Right atrium auricular region (tissue), 2 donors: ENCODE measurements around the gene TARM1. TPM values are rescaled to one million over a fixed set of nuclear protein-coding genes. Genes with fewer than 3 reads are reported as not detected.
"Not testable (repeated sequence)": the region's sequence is repeated elsewhere in the genome, so short reads cannot be mapped to it uniquely, and the experiment has no call there.

ENCODE experiments used
- DNase-seq: peaks from one replicate; pipeline ENCODE4 v3.0.0-alpha.2; 2019; ENCODE audit warnings: low spot score
- H3K27ac ChIP-seq, 2 donors: fragments of 200-600 bp; sonication (generic); 1 replicate in 1 of 2; 2 replicates in 1 of 2; pipeline ENCODE4 v1.5.1; 2016 to 2019
- H3K27me3 ChIP-seq, 2 donors: fragments of 200-600 bp; sonication (generic); one replicate each; pipeline versions ENCODE4 v1.5.1 to v1.6.0; 2017 to 2019
- H3K36me3 ChIP-seq: fragments of 200-600 bp; sonication (generic); one replicate; pipeline ENCODE4 v1.5.1; 2016
- H3K4me1 ChIP-seq, 2 donors: fragments of 200-600 bp; sonication (generic); one replicate each; pipeline versions ENCODE4 v1.5.1 to v1.6.0; 2017 to 2019
- H3K4me3 ChIP-seq, 2 donors: fragments of 200-600 bp; sonication (generic); 1 replicate in 1 of 2; 2 replicates in 1 of 2; pipeline ENCODE4 v1.5.1; 2017 to 2019; ENCODE audit warnings: mild to moderate bottlenecking in 1 of 2, moderate library complexity in 1 of 2
- H3K9me3 ChIP-seq, 2 donors: fragments of 200-600 bp; sonication (generic); one replicate each; pipeline ENCODE4 v1.5.1; 2019
- total RNA-seq, 2 donors: library from RNA; depleted of rRNA; stranded (reverse); fragments of >200 nt; gene quantifications; one replicate each; pipeline ENCODE4 v1.1.0, GENCODE V29; 2016
- TF ChIP-seq, protein P1 (sequence below), 2 donors: fragments of 200-600 bp; sonication (generic); IDR thresholded peaks; one replicate each; pipeline ENCODE4 v1.5.1; 2019; ENCODE audit warnings: antibody characterized with exemption in 2 of 2

The TARM1 gene
- total RNA-seq, 2 donors from 2014 or later, result not detected

DNA sequence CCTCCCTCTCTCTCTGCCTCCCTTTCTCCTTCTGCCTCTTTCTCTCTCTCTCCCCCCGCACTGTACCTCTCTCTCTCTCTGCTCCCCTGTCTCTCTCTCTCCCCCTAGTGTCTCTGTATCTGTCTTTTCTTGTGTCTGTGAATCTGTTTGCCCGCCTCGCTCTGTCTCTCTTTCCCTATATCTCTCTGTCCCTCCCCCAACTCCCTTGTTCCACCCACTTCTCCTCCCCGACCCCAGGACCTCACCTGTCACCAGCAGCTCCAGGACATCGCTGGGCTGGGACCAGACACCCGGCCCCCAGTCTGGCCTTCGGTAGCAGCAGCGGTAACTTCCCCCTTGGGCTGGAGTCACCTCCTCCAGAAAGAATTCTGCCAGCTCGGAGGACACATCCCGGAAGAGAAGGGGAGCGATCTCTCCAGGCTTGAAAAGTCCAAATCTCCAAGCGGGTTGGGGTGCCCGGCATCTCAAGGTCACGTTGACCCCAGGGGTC is 15.5 kb upstream of the TARM1 start:
- Histone ChIP-seq H3K27ac (peak overlapping the region in 1 of 2 donors; percentile 26), H3K4me1 (peaks cover 0 to 11% of the 10 kb centered on the region in 2 donors), H3K4me3 (peak overlapping the region in 1 of 2 donors; percentile 25), H3K9me3 (no peaks in the 10 kb centered on the region), H3K36me3 (no peaks in the 10 kb centered on the region), H3K27me3 (no peaks in the 10 kb centered on the region)
- no peak for DNase-seq
- TF ChIP-seq, protein P1, sequence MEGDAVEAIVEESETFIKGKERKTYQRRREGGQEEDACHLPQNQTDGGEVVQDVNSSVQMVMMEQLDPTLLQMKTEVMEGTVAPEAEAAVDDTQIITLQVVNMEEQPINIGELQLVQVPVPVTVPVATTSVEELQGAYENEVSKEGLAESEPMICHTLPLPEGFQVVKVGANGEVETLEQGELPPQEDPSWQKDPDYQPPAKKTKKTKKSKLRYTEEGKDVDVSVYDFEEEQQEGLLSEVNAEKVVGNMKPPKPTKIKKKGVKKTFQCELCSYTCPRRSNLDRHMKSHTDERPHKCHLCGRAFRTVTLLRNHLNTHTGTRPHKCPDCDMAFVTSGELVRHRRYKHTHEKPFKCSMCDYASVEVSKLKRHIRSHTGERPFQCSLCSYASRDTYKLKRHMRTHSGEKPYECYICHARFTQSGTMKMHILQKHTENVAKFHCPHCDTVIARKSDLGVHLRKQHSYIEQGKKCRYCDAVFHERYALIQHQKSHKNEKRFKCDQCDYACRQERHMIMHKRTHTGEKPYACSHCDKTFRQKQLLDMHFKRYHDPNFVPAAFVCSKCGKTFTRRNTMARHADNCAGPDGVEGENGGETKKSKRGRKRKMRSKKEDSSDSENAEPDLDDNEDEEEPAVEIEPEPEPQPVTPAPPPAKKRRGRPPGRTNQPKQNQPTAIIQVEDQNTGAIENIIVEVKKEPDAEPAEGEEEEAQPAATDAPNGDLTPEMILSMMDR (IDR thresholded peaks at IDR 0.05), result peak in 1 of 2 donors; percentile 25

DNA sequence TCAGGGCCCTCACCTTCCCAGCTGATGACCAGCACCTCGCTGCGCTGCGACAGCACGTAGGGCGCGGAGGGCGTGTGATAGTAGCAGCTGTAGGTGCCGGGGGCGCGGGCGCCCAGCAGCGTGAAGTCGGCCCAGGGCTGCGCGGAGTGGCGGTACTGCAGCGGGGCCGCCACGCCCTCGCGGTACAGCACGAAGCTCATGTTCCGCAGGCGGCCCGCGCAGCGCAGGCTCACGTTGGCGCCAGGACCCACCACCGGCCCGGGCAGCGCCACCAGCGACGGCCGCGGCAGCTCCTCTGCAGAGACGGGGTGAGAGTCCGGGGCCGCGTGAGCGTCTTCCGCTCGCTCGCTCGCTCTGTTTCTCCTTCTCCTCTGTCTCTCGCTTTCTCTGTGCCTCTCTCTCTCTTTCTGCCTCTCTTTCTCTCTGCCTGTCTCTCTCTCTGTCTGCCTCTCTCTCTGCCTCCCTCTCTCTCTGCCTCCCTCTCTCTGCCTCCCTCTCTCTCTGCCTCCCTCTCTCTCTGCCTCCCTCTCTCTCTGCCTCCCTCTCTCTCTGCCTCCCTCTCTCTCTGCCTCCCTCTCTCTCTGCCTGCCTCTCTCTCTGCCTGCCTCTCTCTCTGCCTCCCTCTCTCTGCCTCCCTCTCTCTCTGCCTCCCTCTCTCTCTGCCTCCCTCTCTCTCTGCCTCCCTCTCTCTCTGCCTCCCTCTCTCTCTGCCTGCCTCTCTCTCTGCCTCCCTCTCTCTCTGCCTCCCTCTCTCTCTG is 14.9 kb upstream of the TARM1 start:
- not testable (repeated sequence) for H3K9me3 ChIP-seq, DNase-seq, H3K27me3 ChIP-seq, H3K27ac ChIP-seq, H3K36me3 ChIP-seq
- peaks cover 0 to 11% of the 10 kb centered on the region in 2 donors for H3K4me1 ChIP-seq
- H3K4me3 ChIP-seq, result peak overlapping the region in 1 of 2 donors; percentile 41
- TF ChIP-seq, protein P1 (IDR thresholded peaks at IDR 0.05), result peak in 1 of 2 donors; percentile 48

GRCh38 chr19:54095136-54095858 is 14.1 kb upstream of the TARM1 start:
- Histone ChIP-seq H3K9me3 (no peaks in the 10 kb centered on the region), H3K4me3 (peak overlapping the region in 1 of 2 donors; percentile 41), H3K27me3 (no peaks in the 10 kb centered on the region), H3K27ac (no peak overlapping the region), H3K36me3 (no peaks in the 10 kb centered on the region), H3K4me1 (peaks cover 0 to 11% of the 10 kb centered on the region in 2 donors)
- no peak for DNase-seq
- TF ChIP-seq, protein P1 (IDR thresholded peaks at IDR 0.05), result no peak

- H3K36me3 ChIP-seq, result no peaks in the 10 kb centered on the region
- H3K9me3 ChIP-seq, result no peaks in the 10 kb centered on the region
- no peak overlapping the region for H3K27ac ChIP-seq
- H3K4me1 ChIP-seq, result peaks cover 0 to 11% of the 10 kb centered on the region in 2 donors
- TF ChIP-seq, protein P1 (IDR thresholded peaks at IDR 0.05), result no peak
- H3K27me3 ChIP-seq, result no peaks in the 10 kb centered on the region
- DNase-seq, result no peak
- H3K4me3 ChIP-seq, result no peak overlapping the region
Observed at GRCh38 chr19:54094426-54095000, 13.3 kb upstream of the TARM1 start.

DNA sequence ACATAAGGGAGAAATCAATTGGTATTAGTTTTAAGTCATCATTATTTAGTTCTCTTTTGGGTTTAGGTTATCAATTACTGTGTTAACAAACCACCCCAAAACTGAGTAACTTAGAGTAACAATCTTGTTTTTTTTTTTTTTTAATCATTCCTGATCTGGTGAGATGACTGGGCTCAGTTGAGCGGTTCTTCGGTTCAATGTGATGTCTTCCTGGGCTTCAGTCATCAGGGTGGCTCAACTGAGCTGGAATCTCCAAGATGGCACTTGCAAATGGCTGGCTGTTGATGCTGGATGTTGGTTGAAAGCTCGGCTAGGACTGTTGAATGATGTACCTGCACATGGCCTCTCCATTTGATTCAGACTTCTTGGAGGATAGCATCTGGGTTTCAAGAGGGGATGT is 3.2 kb upstream of the TARM1 start:
- DNase-seq, result no peak
- peaks cover 0 to 15% of the 10 kb centered on the region in 2 donors for H3K9me3 ChIP-seq
- no peaks in the 10 kb centered on the region for H3K36me3 ChIP-seq
- no peaks in the 10 kb centered on the region for H3K27me3 ChIP-seq
- no peaks in the 10 kb centered on the region for H3K4me1 ChIP-seq
- TF ChIP-seq, protein P1 (IDR thresholded peaks at IDR 0.05), result no peak
- no peak overlapping the region for H3K4me3 ChIP-seq
- no peak overlapping the region for H3K27ac ChIP-seq
